SK-N-SH treated with all-trans-retinoic acid at 6 μM for 48 hours (cell line): Measurements from ENCODE around the gene AXIN2.

Experiments used
- ATAC-seq: fragments of 200-7000 bp; cut with Tn5 transposase; 3 replicates; pipeline ENCODE4 v1.9.1; 2020; ENCODE audit warnings: mild to moderate bottlenecking, moderate library complexity
- ARNTL ChIP-seq: fragments of 450-650 bp; formaldehyde crosslinking; IDR thresholded peaks from 2 replicates; pipeline ENCODE4 v1.5.0; 2020; ENCODE audit warnings: low read depth, mild to moderate bottlenecking, moderate library complexity, borderline replicate concordance
- BACH2 ChIP-seq: fragments of 250-450 bp; sonication (Bioruptor Pico); IDR thresholded peaks from 2 replicates; pipeline ENCODE4 v1.9.0; 2021; ENCODE audit warnings: mild to moderate bottlenecking, borderline replicate concordance
- CREB5 ChIP-seq: fragments of 250-450 bp; sonication (Bioruptor Pico); IDR thresholded peaks from 2 replicates; pipeline ENCODE4 v1.5.1; 2020; ENCODE audit warnings: low read depth, mild to moderate bottlenecking, moderate library complexity
- CSDC2 ChIP-seq: fragments of 250-450 bp; sonication (Bioruptor Pico); IDR thresholded peaks from 2 replicates; pipeline ENCODE4 v1.5.0; 2020; ENCODE audit warnings: mild to moderate bottlenecking, moderate library complexity
- CSRNP3 ChIP-seq: fragments of 250-450 bp; sonication (Bioruptor Pico); IDR thresholded peaks from 2 replicates; pipeline ENCODE4 v1.5.1; 2021; ENCODE audit warnings: mild to moderate bottlenecking, moderate library complexity
- ESRRG ChIP-seq: fragments of 250-450 bp; sonication (Bioruptor Pico); IDR thresholded peaks from 2 replicates; pipeline ENCODE4 v1.6.1; 2021; ENCODE audit warnings: mild to moderate bottlenecking
- GLIS3 ChIP-seq: fragments of 250-450 bp; sonication (Bioruptor Pico); IDR thresholded peaks from 2 replicates; pipeline ENCODE4 v1.5.0; 2020; ENCODE audit warnings: mild to moderate bottlenecking, moderate library complexity
- ISL1 ChIP-seq: fragments of 250-450 bp; sonication (Bioruptor Pico); IDR thresholded peaks from 2 replicates; pipeline ENCODE4 v2.1.2; 2022; ENCODE audit warnings: mild to moderate bottlenecking, moderate library complexity
- OSR1 ChIP-seq: fragments of 250-450 bp; sonication (Bioruptor Pico); IDR thresholded peaks from 2 replicates; pipeline ENCODE4 v1.8.0; 2022; ENCODE audit warnings: moderate library complexity, mild to moderate bottlenecking, inconsistent platforms
- PATZ1 ChIP-seq: fragments of 250-450 bp; sonication (Bioruptor Pico); IDR thresholded peaks from 2 replicates; pipeline ENCODE4 v1.8.0; 2020; ENCODE audit warnings: mild to moderate bottlenecking, moderate library complexity, borderline replicate concordance
- POU6F1 ChIP-seq: fragments of 250-450 bp; sonication (Bioruptor Pico); IDR thresholded peaks from 2 replicates; pipeline ENCODE4 v1.8.0; 2021; ENCODE audit warnings: low read depth, mild to moderate bottlenecking, moderate library complexity, borderline replicate concordance
- PPARA ChIP-seq: fragments of 250-450 bp; sonication (Bioruptor Pico); IDR thresholded peaks from 2 replicates; pipeline ENCODE4 v1.5.0; 2020; ENCODE audit warnings: mild to moderate bottlenecking, borderline replicate concordance
- SNAI2 ChIP-seq: fragments of 250-450 bp; sonication (Bioruptor Pico); IDR thresholded peaks from 2 replicates; pipeline ENCODE4 v1.5.0; 2020; ENCODE audit warnings: mild to moderate bottlenecking, moderate library complexity
- TOX ChIP-seq: fragments of 250-450 bp; sonication (Bioruptor Pico); IDR thresholded peaks from 2 replicates; pipeline ENCODE4 v1.8.0; 2021; ENCODE audit warnings: mild to moderate bottlenecking, moderate library complexity, borderline replicate concordance
- TSHZ2 ChIP-seq: fragments of 250-450 bp; sonication (Bioruptor Pico); IDR thresholded peaks from 2 replicates; pipeline ENCODE4 v1.5.0; 2020; ENCODE audit warnings: mild to moderate bottlenecking, moderate library complexity
- ZC3H10 ChIP-seq: fragments of 250-450 bp; sonication (Bioruptor Pico); IDR thresholded peaks from 2 replicates; pipeline ENCODE4 v1.5.1; 2021; ENCODE audit warnings: mild to moderate bottlenecking, moderate library complexity
- ZFP3 ChIP-seq: fragments of 250-450 bp; sonication (Bioruptor Pico); IDR thresholded peaks from 2 replicates; pipeline ENCODE4 v1.5.0; 2020; ENCODE audit warnings: mild to moderate bottlenecking, moderate library complexity
- ZFP30 ChIP-seq: fragments of 450-650 bp; formaldehyde crosslinking; IDR thresholded peaks from 2 replicates; pipeline ENCODE4 v1.5.0; 2022; ENCODE audit warnings: mild to moderate bottlenecking, moderate library complexity
- ZNF565 ChIP-seq: fragments of 450-650 bp; formaldehyde crosslinking; conservative IDR thresholded peaks from 2 replicates; pipeline ENCODE4 v1.5.0; 2020; ENCODE audit warnings: low read depth, mild to moderate bottlenecking, moderate library complexity
- ZNF70 ChIP-seq: fragments of 450-650 bp; formaldehyde crosslinking; IDR thresholded peaks from 2 replicates; pipeline ENCODE4 v1.5.0; 2020; ENCODE audit warnings: mild to moderate bottlenecking, moderate library complexity
- ZNF8 ChIP-seq: fragments of 450-650 bp; formaldehyde crosslinking; IDR thresholded peaks from 2 replicates; pipeline ENCODE4 v1.5.0; 2020; ENCODE audit warnings: mild to moderate bottlenecking, moderate library complexity

Gene AXIN2

GRCh38 chr17:65567566-65567965 is 6.1 kb upstream of the AXIN2 start (continued):
- TF ChIP-seq OSR1 (no peak), GLIS3 (no peak), CSDC2 (CRISPR knock-in tag) (no peak), ISL1 (CRISPR knock-in tag) (no peak), ZNF8 (CRISPR knock-in tag) (no peak)

GRCh38 chr17:65565559-65565958 is 4.1 kb upstream of the AXIN2 start:
- TF ChIP-seq CREB5 (no peak), TSHZ2 (no peak), PPARA (no peak), BACH2 (CRISPR knock-in tag) (no peak), PATZ1 (CRISPR knock-in tag) (no peak), CSRNP3 (CRISPR knock-in tag) (no peak), ZNF70 (CRISPR knock-in tag) (no peak), ZNF8 (CRISPR knock-in tag) (no peak), POU6F1 (CRISPR knock-in tag) (no peak), ISL1 (CRISPR knock-in tag) (no peak), ZC3H10 (CRISPR knock-in tag) (no peak), SNAI2 (CRISPR knock-in tag) (no peak), TOX (no peak), ZNF565 (CRISPR knock-in tag) (no peak), ARNTL (no peak), ZFP3 (CRISPR knock-in tag) (no peak), OSR1 (no peak), ESRRG (CRISPR knock-in tag) (no peak), GLIS3 (no peak)

GRCh38 chr17:65564793-65565192 is 3.3 kb upstream of the AXIN2 start:
- ATAC-seq: no peak; the same call in 2 of the 3 replicates
- TF ChIP-seq ZNF8 (CRISPR knock-in tag): no peak
- no peak for TF ChIP-seq ZC3H10 (CRISPR knock-in tag)
- no peak for TF ChIP-seq PATZ1 (CRISPR knock-in tag)
- no peak for TF ChIP-seq CREB5
- no peak for TF ChIP-seq GLIS3
- TF ChIP-seq OSR1: no peak
- no peak for TF ChIP-seq ESRRG (CRISPR knock-in tag)
- TF ChIP-seq CSDC2 (CRISPR knock-in tag): no peak
- no peak for TF ChIP-seq PPARA
- TF ChIP-seq POU6F1 (CRISPR knock-in tag): no peak
- no peak for TF ChIP-seq ISL1 (CRISPR knock-in tag)
- no peak for TF ChIP-seq ZFP30 (CRISPR knock-in tag)

More at GRCh38 chr17:65565559-65565958, 4.1 kb upstream of the AXIN2 start:
- ATAC-seq: no peak
